ENCODE data around the gene SLC8A2. TPM values are rescaled to one million over a fixed set of nuclear protein-coding genes. Genes with fewer than 3 reads are reported as not detected.

The SLC8A2 gene
- total and polyA plus RNA-seq, 2 of the 8 experiments (the other 6 are each of a cell fraction or from before 2014, with no cell fraction given), result 7.3 to 12.4 TPM

- Histone ChIP-seq H3K4ac (replicated peaks; ENCODE audit: insufficient read length, low read depth, low read length) (no peak overlapping the region), H4K91ac (replicated peaks; ENCODE audit: insufficient read length, low read length) (no peak overlapping the region), H3K36me3 (ENCODE audit: control insufficient read depth in 2 of 4, insufficient read depth in 4 of 4, low read length in 3 of 4) (no peaks in the 10 kb centered on the region), H3K9me3 (ENCODE audit: insufficient read depth in 2 of 2, low read depth in 1 of 2, low read length in 1 of 2) (no peaks in the 10 kb centered on the region), H4K5ac (ENCODE audit: insufficient read length, low read depth, low read length) (no peak overlapping the region), H3K23ac (ENCODE audit: insufficient read length) (no peak overlapping the region), H3K4me2 (ENCODE audit: insufficient read depth in 1 of 2, low read depth in 2 of 2, low read length in 2 of 2) (no peak overlapping the region), H3K27ac (ENCODE audit: low read depth, low read length) (no peak overlapping the region), H3K56ac (replicated peaks; ENCODE audit: insufficient read length, low read depth, low read length) (no peak overlapping the region), H3K18ac (ENCODE audit: extremely low read depth, low read length) (no peak overlapping the region), H3K79me2 (ENCODE audit: control insufficient read depth in 1 of 2, insufficient read depth in 2 of 2, low read length in 2 of 2) (peaks cover 7 to 75% of the 10 kb centered on the region in 2 experiments; a peak in 2 of 4 replicates), H2BK12ac (ENCODE audit: low read depth, low read length) (no peak overlapping the region), H3K79me1 (ENCODE audit: low read depth, low read length) (peaks cover 33% of the 10 kb centered on the region), H3K23me2 (ENCODE audit: low read depth, low read length) (no peaks in the 10 kb centered on the region), H2BK120ac (replicated peaks; ENCODE audit: low read depth, low read length) (no peak overlapping the region), H2BK15ac (ENCODE audit: low read length) (no peak overlapping the region), H2AFZ (ENCODE audit: low read length) (no peak overlapping the region), H3K4me1 (replicated peaks in 1 of 4; ENCODE audit: control insufficient read depth in 3 of 4, insufficient read depth in 4 of 4, low read length in 3 of 4) (peaks cover 0 to 8% (median under 1%) of the 10 kb centered on the region in 4 experiments; a peak in 4 of 7 replicates), H4K20me1 (replicated peaks in 1 of 2; ENCODE audit: control insufficient read depth in 1 of 2, insufficient read depth in 2 of 2, low read length in 2 of 2) (peaks cover 9 to 17% of the 10 kb centered on the region in 2 experiments), H4K8ac (ENCODE audit: extremely low read depth, insufficient read depth, low read length) (no peak overlapping the region), H3K9ac (replicated peaks in 1 of 4; ENCODE audit: extremely low read depth in 1 of 4, low read depth in 3 of 4, low read length in 3 of 4) (no peak overlapping the region), H2BK5ac (ENCODE audit: low read depth, low read length) (no peak overlapping the region), H3K14ac (ENCODE audit: insufficient read length) (no peak overlapping the region), H2BK20ac (ENCODE audit: low read length) (no peak overlapping the region), H2AK5ac (ENCODE audit: low read depth, low read length) (no peak overlapping the region), H3K4me3 (ENCODE audit: extremely low read depth in 1 of 4, insufficient read depth in 2 of 4, low read depth in 3 of 4, low read length in 4 of 4) (no peak overlapping the region), H3K27me3 (replicated peaks in 1 of 4; ENCODE audit: control insufficient read depth in 3 of 4, extremely low read depth in 1 of 4, insufficient read depth in 3 of 4, low read length in 3 of 4) (no peaks in the 10 kb centered on the region)
- no peak for FAIRE-seq
- TF ChIP-seq, protein P1, sequence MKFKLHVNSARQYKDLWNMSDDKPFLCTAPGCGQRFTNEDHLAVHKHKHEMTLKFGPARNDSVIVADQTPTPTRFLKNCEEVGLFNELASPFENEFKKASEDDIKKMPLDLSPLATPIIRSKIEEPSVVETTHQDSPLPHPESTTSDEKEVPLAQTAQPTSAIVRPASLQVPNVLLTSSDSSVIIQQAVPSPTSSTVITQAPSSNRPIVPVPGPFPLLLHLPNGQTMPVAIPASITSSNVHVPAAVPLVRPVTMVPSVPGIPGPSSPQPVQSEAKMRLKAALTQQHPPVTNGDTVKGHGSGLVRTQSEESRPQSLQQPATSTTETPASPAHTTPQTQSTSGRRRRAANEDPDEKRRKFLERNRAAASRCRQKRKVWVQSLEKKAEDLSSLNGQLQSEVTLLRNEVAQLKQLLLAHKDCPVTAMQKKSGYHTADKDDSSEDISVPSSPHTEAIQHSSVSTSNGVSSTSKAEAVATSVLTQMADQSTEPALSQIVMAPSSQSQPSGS (IDR thresholded peaks at IDR 0.05; ENCODE audit: low read length), result no peak
- no peak for TF ChIP-seq NANOG (IDR thresholded peaks at IDR 0.05; ENCODE audit: insufficient read depth, low read depth, low read length, poor library complexity, severe bottlenecking)
- no peak for TF ChIP-seq SP4 (IDR thresholded peaks at IDR 0.05; ENCODE audit: low read length)
- TF ChIP-seq CHD1 (IDR thresholded peaks at IDR 0.05; ENCODE audit: low read depth, low read length), result no peak
- TF ChIP-seq SP2 (IDR thresholded peaks at IDR 0.05; ENCODE audit: low read length), result no peak
- no peak for TF ChIP-seq TAF1 (IDR thresholded peaks at IDR 0.05; ENCODE audit: low read depth, low read length)
- DNase-seq (ENCODE audit: low read depth in 1 of 2, low spot score in 2 of 2), result no peak
- CTCF ChIA-PET (ENCODE audit: partially characterized antibody), result interaction anchor here (0.8 to 3.0 kb wide), 9 partner anchors 8 to 204 kb away, joined by 3 to 11 read pairs (median 7); partner anchors contain the start of gene KPTN
- 90% methylated on average over 5 of the region's 5 CpGs; no CpG with 5 or more reads in 1 of the 2 experiments for WGBS, 2 experiments (ENCODE audit: extremely low coverage in 1 of 2, insufficient coverage in 1 of 2, insufficient read length in 1 of 2, insufficient replicate concordance in 2 of 2, low coverage in 1 of 2, low lambda C conversion rate in 2 of 2, missing lambda C conversion rate in 1 of 2)
- POLR2A ChIA-PET (ENCODE audit: partially characterized antibody), result interaction anchor here (0.7 to 1.7 kb wide), 2 partner anchors 32 to 76 kb away, joined by 3 read pairs; no protein-coding TSS in a partner anchor
Observed at GRCh38 chr19:47508721-47509120, 37.0 kb upstream of the SLC8A2 start.
